HUDEP-2 (cell line): ENCODE data around the gene OSBP2.
"Not testable (repeated sequence)": the region's sequence is repeated elsewhere in the genome, so short reads cannot be mapped to it uniquely, and the experiment has no call there.

Experiments
- DNase-seq, 76 experiments: peaks; one replicate each; lab custom pipeline; 2025; ENCODE audit not compliant: unreplicated experiment in 76 of 76; lab: John Stamatoyannopoulos, UW

OSBP2 gene

DNA sequence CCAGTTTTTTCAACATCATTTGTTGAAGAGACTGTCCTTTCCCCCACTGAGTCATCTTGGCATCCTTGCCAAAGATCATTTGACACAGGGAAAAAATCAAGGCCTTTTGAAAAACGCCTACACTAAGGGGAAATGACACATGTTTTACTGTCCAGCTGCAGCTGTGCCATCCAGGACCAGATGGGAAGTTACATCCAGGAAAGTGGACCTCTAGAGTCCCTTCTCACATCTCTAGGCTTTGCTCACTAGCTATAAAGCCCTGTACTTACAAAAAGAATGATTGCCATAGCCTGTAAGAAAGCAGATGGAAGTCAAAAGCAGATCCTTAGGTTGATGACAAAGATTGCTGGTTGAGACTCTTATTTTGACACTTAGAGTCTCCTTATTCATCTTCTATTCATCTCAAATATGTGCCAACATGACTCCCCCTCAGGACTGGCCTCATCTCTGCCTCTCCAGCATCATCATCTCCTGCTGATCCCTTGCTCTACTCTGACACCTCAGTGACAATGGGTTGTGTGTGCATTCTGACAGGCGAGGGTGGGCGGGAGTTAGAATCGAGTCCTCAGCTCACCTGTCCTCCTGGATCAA is 22.8 kb downstream of the OSBP2 start:
- DNase-seq = no peak

GRCh38 chr22:30717952-30718351 is 23.3 kb downstream of the OSBP2 start:
- no peak for DNase-seq

- no peak for DNase-seq
These were observed 23.8 kb downstream of the OSBP2 start for GRCh38 chr22:30718491-30718890.

DNA sequence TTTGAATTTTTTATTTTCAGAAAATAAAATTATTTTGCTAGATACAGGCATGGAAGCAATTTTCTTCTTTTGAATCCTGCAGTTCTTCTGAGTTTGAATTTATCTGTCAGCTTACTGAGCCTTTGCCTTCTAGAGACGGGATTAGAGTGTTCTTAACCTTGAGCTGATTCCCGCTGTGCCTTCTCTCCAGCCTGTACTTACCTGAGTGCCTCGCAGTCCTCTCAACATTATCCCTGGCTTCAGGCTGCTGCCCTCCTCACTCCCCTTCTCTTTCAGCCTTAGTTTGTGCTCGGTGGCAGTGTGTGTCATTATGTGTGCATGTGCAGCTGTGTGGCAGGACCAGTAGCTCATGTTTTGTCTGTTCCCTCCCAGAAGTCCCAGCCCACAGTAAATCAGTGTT is 24.3 kb downstream of the OSBP2 start:
- DNase-seq = no peak

DNA sequence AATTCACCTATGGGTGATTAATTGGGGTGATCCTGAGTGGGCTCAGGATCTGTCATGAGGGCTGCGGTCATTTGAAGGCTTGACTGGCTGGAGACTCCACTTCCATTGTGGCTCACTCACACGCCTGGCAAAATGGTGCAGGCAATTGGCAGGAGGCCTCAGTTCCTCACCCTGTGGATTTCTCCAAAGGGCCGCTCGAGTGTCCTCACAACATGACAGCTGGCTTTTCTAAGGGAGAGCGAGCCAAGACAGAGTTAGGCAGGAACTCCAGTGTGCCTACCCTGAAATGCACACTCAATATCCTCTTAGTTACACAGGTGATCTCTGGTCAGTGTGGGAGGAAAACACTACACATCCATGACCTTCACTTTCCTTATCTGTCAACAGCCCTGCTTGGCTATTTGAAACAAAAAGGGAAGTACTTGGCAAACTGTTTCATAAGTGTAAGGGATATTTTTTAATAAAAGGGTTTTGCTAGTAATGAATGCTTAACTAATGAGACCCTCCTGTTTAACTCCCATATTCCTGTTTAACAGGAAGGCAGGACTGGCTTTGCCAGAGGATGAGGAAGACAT is 25.7 kb downstream of the OSBP2 start:
- DNase-seq = no peak

GRCh38 chr22:30721741-30722140 is 27.1 kb downstream of the OSBP2 start:
- DNase-seq = no peak

GRCh38 chr22:30728826-30729225 is 34.2 kb downstream of the OSBP2 start:
- DNase-seq = peak in 20 of 76 experiments; percentile 3 to 63 (median 28)

DNA sequence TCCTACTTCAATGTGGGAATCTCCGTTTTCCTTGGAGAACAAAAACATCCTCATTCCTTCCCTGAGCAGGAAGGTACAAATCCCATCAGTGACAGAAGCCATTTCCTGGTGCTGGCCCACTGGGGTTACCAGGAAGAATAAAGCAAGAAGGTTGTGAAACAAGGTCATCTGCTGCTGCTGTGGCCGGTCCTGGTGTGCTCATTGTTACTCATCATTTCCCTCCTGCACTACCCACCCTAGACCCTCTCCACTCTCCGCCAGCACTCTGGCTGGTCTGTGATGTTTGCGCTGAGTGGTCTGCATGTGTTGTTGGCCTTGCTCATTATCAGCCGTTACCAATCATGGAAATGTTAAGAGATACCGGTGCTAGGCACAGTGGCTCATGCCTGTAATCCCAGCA is 37.0 kb downstream of the OSBP2 start:
- no peak for DNase-seq

- DNase-seq = no peak
These were observed 37.8 kb downstream of the OSBP2 start for GRCh38 chr22:30732426-30732825.

DNA sequence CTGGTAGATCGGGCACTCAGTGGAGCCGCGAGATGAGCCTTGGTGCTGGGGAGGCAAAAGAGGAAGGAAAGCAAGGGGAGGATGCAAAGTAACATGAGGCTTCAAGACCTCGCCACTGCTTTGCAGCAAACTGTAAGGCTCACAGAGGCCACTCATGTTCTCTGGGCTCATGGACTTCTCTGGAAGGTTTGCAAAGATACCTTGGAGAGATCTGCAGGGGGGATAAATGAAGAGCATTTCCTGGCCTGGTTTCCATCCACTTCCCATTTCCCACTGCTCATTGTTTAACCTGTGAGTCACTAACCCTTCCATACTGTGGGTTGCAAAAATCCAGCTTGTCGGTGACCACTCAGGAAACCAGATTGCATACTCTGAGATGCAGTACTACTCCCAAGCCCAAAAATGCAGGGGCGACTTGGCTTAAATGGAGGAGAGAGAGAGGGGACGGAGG is 38.5 kb downstream of the OSBP2 start:
- no peak for DNase-seq

DNA sequence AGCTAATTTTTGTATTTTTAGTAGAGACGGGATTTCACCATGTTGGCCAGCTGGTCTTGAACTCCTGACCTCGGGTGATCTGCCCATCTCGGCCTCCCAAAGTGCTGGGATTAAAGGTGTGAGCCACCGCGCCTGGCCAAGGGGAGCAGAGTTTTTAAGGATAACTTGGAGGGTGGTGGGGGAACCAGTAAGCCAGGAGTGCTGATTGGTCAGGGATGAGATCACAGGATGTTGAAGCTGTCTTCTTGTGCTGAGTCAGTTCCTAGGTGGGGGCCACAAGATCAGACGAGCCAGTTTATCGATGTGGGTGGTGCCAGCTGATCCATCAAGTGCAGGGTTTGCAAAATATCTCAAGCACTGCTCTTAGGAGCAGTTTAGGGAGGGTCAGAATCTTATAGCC is 45.3 kb downstream of the OSBP2 start:
- DNase-seq = peak in 3 of 76 experiments; percentile 5 to 19 (median 16)

DNA sequence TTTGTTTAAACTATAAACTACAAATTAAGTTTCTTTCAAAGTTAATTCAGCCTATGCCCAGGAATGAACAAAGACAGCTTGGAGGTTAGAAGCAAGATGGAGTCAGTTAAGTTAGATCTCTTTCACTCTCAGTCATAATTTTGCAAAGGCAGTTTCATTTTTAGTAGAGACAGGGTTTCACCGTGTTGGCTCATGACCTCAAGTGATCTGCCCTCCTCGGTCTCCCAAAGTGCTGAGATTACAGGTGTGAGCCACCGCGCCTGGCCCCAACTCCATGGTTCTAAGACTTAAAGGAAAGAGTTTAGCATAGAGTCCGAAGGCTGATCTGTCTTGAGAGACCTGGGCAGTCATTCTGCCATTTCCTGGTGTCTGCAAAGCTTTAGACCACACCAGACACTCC is 45.8 kb downstream of the OSBP2 start:
- not testable (repeated sequence) for DNase-seq

DNA sequence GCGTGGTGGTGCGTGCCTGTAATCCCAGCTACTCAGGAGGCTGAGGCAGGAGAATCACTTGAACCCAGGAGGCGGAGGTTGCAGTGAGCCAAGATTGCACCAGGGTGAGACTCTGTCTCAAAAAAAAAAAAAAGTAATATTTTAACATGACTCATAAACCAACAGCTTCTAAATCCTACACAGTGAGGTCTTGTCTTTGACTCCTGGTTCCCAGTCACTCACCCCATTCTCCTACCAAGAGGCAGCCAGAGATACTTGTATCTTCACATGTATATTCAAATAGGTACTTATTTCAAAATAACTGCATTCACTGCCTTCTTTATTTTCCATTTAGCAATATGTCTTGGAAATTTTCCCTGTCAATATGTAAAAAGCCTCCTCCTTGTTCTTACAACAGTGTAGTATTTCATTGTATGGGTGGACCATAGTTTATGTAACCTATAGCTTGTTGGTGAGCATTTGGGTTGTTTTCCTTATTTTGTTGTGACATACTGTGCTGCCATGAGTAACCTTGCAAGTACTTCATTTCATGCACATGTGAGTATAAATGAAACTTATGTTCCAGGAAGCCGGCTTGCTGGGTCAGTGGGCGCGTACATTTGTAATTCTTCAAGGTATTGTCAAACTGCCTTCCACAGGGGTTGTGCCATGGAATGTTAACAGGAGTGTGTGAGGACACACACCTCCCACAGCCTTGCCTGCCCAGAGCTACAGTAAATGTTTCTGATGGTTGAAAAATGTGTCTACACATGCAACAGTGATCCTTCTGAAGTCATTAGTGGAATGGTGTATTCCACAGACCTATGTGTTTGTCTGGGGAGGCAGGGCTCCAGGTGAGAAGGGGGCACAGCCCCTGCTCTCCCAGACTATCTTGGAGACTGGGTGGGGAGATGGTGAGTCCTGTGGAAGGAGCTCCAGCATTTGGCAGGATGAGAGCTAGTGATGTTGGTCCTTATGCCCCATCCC is 47.9 kb downstream of the OSBP2 start:
- no peak for DNase-seq

- no peak for DNase-seq
These were observed 48.8 kb downstream of the OSBP2 start for GRCh38 chr22:30743257-30744020.

GRCh38 chr22:30744224-30744623 is 49.5 kb downstream of the OSBP2 start:
- no peak for DNase-seq

- no peak for DNase-seq
These were observed 52.8 kb downstream of the OSBP2 start for GRCh38 chr22:30747493-30747892.

DNA sequence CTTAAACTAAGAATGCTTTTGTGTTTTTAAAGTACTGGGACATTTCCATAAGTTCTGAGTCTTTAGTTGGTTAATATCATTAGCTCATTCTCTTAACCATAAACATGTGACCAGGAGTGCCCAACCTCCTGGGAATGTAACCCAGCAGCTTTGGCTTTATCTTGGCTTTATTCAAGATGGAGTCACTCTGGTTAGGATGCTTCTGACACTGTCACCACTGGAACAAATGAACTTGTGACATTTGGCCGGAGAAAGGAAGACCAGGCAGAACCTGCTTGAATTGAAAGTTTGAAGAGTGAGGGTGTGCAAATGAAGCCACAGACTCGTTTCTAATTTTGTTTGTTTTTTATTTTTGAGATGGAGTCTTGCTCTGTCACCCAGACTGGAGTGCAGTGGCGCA is 54.6 kb downstream of the OSBP2 start:
- DNase-seq = no peak

- no peak for DNase-seq
These were observed 55.2 kb downstream of the OSBP2 start for GRCh38 chr22:30749849-30750248.

DNA sequence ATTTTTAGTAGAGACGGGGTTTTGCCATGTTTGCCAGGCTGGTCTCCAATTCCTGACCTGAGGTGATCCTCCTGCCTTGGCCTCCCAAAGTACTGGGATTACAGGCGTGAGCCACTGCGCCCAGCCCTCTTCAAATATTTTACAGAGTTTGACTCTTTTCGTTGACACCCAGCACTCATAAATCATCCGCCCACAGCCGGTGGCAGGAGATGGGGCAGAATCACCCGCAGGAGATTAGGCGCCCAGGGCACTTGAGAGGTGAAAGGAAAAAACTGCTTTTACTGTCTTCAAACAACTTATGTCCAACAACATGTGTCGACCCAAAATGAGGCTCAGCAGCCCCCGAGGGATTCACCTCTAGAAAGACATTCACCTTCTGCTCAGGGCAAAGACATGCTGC is 56.9 kb downstream of the OSBP2 start:
- DNase-seq = no peak

GRCh38 chr22:30752771-30753170 is 58.1 kb downstream of the OSBP2 start:
- DNase-seq = no peak

- DNase-seq = no peak
These were observed 59.0 kb downstream of the OSBP2 start for GRCh38 chr22:30753701-30754100.
